PC-3 (cell line): ENCODE results near the gene IFITM2. TPM values are rescaled to one million over a fixed set of nuclear protein-coding genes. Genes with fewer than 3 reads are reported as not detected.

ENCODE experiments used
- ATAC-seq: fragments of 200-7000 bp; cut with Tn5 transposase; 2 replicates; pipeline ENCODE4 v1.9.1; 2020; ENCODE audit warnings: mild to moderate bottlenecking, moderate library complexity
- BruUV-seq: library from RNA; stranded (reverse); fragments of 400-500 nt; replicated peaks from 2 replicates; lab custom pipeline; 2021; lab: Mats Ljungman, UMichigan
- CTCF ChIA-PET: fragments of 300-600 bp; sonication (Branson Sonifier 250); formaldehyde crosslinking; loops from one replicate; lab custom pipeline; 2022; ENCODE audit warnings: antibody characterized with exemption; lab: Charles Lee
- POLR2A ChIA-PET: fragments of 300-600 bp; sonication (Branson Sonifier 250); formaldehyde crosslinking; loops from one replicate; lab custom pipeline; 2022; ENCODE audit warnings: antibody characterized with exemption; ENCODE audit not compliant: unreplicated experiment; lab: Charles Lee
- DNase-seq: peaks from one replicate; pipeline ENCODE4 v3.0.0-alpha.2; 2015
- H2AFZ ChIP-seq: fragments of 300-600 bp; sonication (generic); 2 replicates; pipeline ENCODE4 v1.6.0; 2016; ENCODE audit warnings: antibody characterized with exemption, low read length
- H3F3A ChIP-seq: fragments of 300-600 bp; sonication (generic); one replicate; pipeline ENCODE4 v1.6.0; 2017; ENCODE audit warnings: antibody characterized with exemption, low read length, control low read depth, mild to moderate bottlenecking; ENCODE audit not compliant: unreplicated experiment
- H3K27ac ChIP-seq: fragments of 300-600 bp; sonication (generic); 2 replicates; pipeline ENCODE4 v1.5.1; 2016; ENCODE audit warnings: mild to moderate bottlenecking, low read length
- H3K27me3 ChIP-seq: fragments of 300-600 bp; sonication (generic); 2 replicates; pipeline ENCODE4 v1.6.1; 2016; ENCODE audit warnings: low read length, mixed read lengths
- H3K36me3 ChIP-seq: fragments of 300-600 bp; sonication (generic); 2 replicates; pipeline ENCODE4 v1.6.1; 2016; ENCODE audit warnings: low read depth, mixed run types, low read length, mixed read lengths
- H3K4me1 ChIP-seq: fragments of 300-600 bp; sonication (generic); 2 replicates; pipeline ENCODE4 v1.5.1; 2016; ENCODE audit warnings: low read length; ENCODE audit not compliant: insufficient read depth
- H3K4me2 ChIP-seq: fragments of 300-600 bp; sonication (generic); 2 replicates; pipeline ENCODE4 v1.6.0; 2016; ENCODE audit warnings: low read length
- H3K4me3 ChIP-seq: fragments of 300-600 bp; sonication (generic); 2 replicates; pipeline ENCODE4 v1.5.1; 2016; ENCODE audit warnings: mild to moderate bottlenecking, low read length, mixed read lengths
- H3K79me2 ChIP-seq: fragments of 300-600 bp; sonication (generic); 2 replicates; pipeline ENCODE4 v1.6.1; 2017; ENCODE audit warnings: low read length, mixed read lengths
- H3K9ac ChIP-seq: fragments of 300-600 bp; sonication (generic); 2 replicates; pipeline ENCODE4 v1.6.0; 2016; ENCODE audit warnings: mild to moderate bottlenecking, low read length
- H3K9me2 ChIP-seq: fragments of 300-600 bp; sonication (generic); replicated peaks from 2 replicates; pipeline ENCODE4 v1.6.1; 2016; ENCODE audit warnings: mixed run types, low read length, mixed read lengths
- H3K9me3 ChIP-seq: fragments of 300-600 bp; sonication (generic); 2 replicates; pipeline ENCODE4 v1.6.1; 2016; ENCODE audit warnings: low read length, mixed read lengths
- H4K20me1 ChIP-seq: fragments of 300-600 bp; sonication (generic); 2 replicates; pipeline ENCODE4 v1.6.1; 2016; ENCODE audit warnings: low read length, mixed read lengths
- CTCF ChIP-seq: fragments of 300-600 bp; sonication (generic); conservative IDR thresholded peaks from 2 replicates; pipeline ENCODE4 v1.5.1; 2017; ENCODE audit warnings: antibody characterized with exemption, low read depth, mild to moderate bottlenecking, low read length
- EZH2 ChIP-seq: fragments of 300-600 bp; sonication (generic); IDR thresholded peaks from one replicate; pipeline ENCODE4 v1.6.1; 2017; ENCODE audit warnings: antibody characterized with exemption, mild to moderate bottlenecking, low read length; ENCODE audit not compliant: unreplicated experiment
- EZH2phosphoT487 ChIP-seq: fragments of 300-600 bp; sonication (generic); IDR thresholded peaks from 2 replicates; pipeline ENCODE4 v1.6.1; 2018; ENCODE audit warnings: mild to moderate bottlenecking, antibody characterized with exemption, low read length, borderline replicate concordance
- intact Hi-C: fragments of 100-400 bp; cut with micrococcal nuclease; formaldehyde crosslinking; loops from 2 replicates; pipeline ENCODE4 v1.9.0; 2023
- total RNA-seq: library from RNA; depleted of rRNA; stranded (reverse); fragments of >200 nt; gene quantifications from 2 replicates; pipeline ENCODE4 v1.2.3, GENCODE V29; 2014

The IFITM2 gene
- total RNA-seq, 1 experiment from 2014 or later = 49.0 TPM

DNA sequence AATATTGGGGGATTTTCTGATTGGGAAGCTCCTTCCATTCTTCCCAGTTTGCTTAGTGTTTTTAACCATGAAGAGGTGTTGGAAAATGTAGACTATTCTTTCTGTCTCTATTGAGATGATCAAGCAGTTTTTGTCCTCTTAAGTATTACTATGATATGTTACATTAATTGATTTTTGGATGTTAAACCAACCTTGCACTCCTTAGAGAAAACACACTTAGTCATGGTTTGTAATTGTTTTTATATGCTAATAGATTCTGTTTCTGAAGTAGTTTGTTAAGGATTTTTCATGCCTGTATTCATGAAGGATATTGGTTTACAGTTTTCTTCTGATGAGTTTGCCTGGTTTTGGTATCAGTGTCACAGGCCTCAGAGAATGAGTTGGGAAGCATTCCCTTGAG lies 31.4 kb upstream of the IFITM2 start:
- DNase-seq = no peak
- POLR2A ChIA-PET = no interaction called here
- no TSS peak for BruUV-seq
- H3K4me1 ChIP-seq = no peaks in the 10 kb centered on the region
- TF ChIP-seq EZH2 = no peak
- no peak for TF ChIP-seq EZH2phosphoT487
- no peak for TF ChIP-seq CTCF
- H4K20me1 ChIP-seq = no peaks in the 10 kb centered on the region
- H3K36me3 ChIP-seq = no peaks in the 10 kb centered on the region
- no peak for ATAC-seq
- no peak overlapping the region for H3K4me3 ChIP-seq
- intact Hi-C loops = no loop called here
- peaks cover 18% of the 10 kb centered on the region for H3K27me3 ChIP-seq
- H3K4me2 ChIP-seq = no peak overlapping the region
- CTCF ChIA-PET = no interaction called here
- H2AFZ ChIP-seq = no peak overlapping the region
- no peaks in the 10 kb centered on the region for H3K79me2 ChIP-seq
- no peaks in the 10 kb centered on the region for H3K9me2 ChIP-seq
- no peaks in the 10 kb centered on the region for H3K9me3 ChIP-seq
- no peak overlapping the region for H3K27ac ChIP-seq
- no peaks in the 10 kb centered on the region for H3F3A ChIP-seq
- no peak overlapping the region for H3K9ac ChIP-seq

GRCh38 chr11:278001-278951 lies 29.3 kb upstream of the IFITM2 start, which contains the start of gene NLRP6:
TSS of gene NLRP6 (plus strand) at chr11:278407. CDS start at chr11:278570, 163 bp downstream.
- ChIA-PET POLR2A (no interaction called here), CTCF (no interaction called here)
- Histone ChIP-seq H3K79me2 (no peaks in the 10 kb centered on the region), H3K27ac (no peak within 1 kb of the TSS), H2AFZ (no peak within 1 kb of the TSS), H3K27me3 (peaks cover 22% of the 10 kb centered on the region), H3K9ac (no peak within 1 kb of the TSS), H3F3A (no peaks in the 10 kb centered on the region), H3K9me3 (no peaks in the 10 kb centered on the region), H3K4me3 (no peak within 1 kb of the TSS), H4K20me1 (no peaks in the 10 kb centered on the region), H3K9me2 (no peaks in the 10 kb centered on the region), H3K36me3 (no peaks in the 10 kb centered on the region), H3K4me2 (no peak within 1 kb of the TSS), H3K4me1 (no peaks in the 10 kb centered on the region)
- no peak for ATAC-seq
- no peak for DNase-seq
- TF ChIP-seq EZH2 (no peak), EZH2phosphoT487 (no peak), CTCF (no peak)
- no TSS peak for BruUV-seq
- intact Hi-C loops = no loop called here
